BLaER1 (cell line): Measurements from ENCODE around the gene TJAP1.

ENCODE experiments used
- H3K27ac ChIP-seq: shearing (Covaris generic); formaldehyde crosslinking; 2 replicates; pipeline ENCODE4 v1.8.1; 2022
- H3K27me3 ChIP-seq: shearing (Covaris generic); formaldehyde crosslinking; 2 replicates; pipeline ENCODE4 v1.8.1; 2022
- H3K36me3 ChIP-seq: shearing (Covaris generic); formaldehyde crosslinking; 2 replicates; pipeline ENCODE4 v1.8.1; 2022
- H3K4me1 ChIP-seq: shearing (Covaris generic); formaldehyde crosslinking; 2 replicates; pipeline ENCODE4 v1.8.1; 2022
- H3K4me2 ChIP-seq: shearing (Covaris generic); formaldehyde crosslinking; 2 replicates; pipeline ENCODE4 v1.8.1; 2022
- H3K4me3 ChIP-seq: shearing (Covaris generic); formaldehyde crosslinking; 2 replicates; pipeline ENCODE4 v1.8.1; 2022
- H3K9ac ChIP-seq: shearing (Covaris generic); formaldehyde crosslinking; 2 replicates; pipeline ENCODE4 v1.8.1; 2022
- H3K9me3 ChIP-seq: shearing (Covaris generic); formaldehyde crosslinking; 2 replicates; pipeline ENCODE4 v1.8.1; 2022
- H4K20me1 ChIP-seq: shearing (Covaris generic); formaldehyde crosslinking; 2 replicates; pipeline ENCODE4 v1.8.1; 2022
- Cebpa-rat ChIP-seq: shearing (Covaris generic); IDR thresholded peaks from 2 replicates; pipeline ENCODE4 v1.8.1; 2022

Gene TJAP1

DNA sequence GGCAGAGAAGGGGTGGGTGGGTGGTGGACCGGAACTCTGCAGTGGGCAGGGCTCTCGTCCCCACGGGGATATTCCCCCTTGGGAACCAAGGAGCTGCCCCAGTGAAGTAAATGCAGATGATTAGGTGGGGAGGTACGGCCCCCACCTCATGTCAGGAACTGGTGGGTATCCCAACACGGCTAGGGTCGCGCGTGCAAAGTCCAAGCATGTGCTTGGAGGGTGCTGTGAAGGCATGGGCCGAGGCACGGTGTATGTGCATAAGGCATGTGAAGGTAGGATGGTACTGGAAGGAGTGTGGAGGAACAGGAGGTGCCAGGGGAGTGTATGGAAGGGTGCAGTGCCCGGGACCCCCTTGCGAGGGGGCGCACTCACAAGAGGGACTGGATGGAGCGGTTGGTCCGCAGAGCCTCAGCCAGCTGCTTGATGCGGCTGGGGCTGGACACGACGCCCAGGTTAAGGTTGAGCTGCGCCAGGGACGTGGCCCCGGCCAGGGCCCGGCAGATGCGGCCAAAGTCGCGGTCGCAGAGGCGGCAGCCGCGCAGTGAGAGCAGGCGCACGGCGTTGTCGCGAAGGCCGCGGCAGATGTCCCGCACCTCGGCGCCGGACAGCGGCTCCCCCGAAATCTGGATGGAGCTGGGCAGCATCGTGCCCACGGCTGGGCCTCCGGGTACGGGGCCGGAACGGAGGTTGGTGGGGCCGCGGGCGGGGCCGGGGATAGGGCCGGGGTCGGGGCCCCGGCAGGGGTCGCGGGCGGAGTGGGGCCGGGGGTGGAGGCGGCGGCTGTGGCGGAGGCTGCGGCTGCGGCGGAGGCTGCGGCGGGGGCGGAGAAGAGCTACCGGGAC is 32.0 kb downstream of the TJAP1 start:
- H3K9me3 ChIP-seq: no peaks in the 10 kb centered on the region
- H4K20me1 ChIP-seq: peaks cover 87% of the 10 kb centered on the region
- H3K9ac ChIP-seq: peak overlapping the region; percentile 69
- H3K27me3 ChIP-seq: peaks cover 38% of the 10 kb centered on the region
- no peak for TF ChIP-seq Cebpa-rat
- H3K4me2 ChIP-seq: peak overlapping the region; percentile 93
- H3K4me3 ChIP-seq: peak overlapping the region; percentile 72
- peaks cover 59% of the 10 kb centered on the region for H3K36me3 ChIP-seq
- no peak overlapping the region for H3K27ac ChIP-seq
- H3K4me1 ChIP-seq: peaks cover 70% of the 10 kb centered on the region

DNA sequence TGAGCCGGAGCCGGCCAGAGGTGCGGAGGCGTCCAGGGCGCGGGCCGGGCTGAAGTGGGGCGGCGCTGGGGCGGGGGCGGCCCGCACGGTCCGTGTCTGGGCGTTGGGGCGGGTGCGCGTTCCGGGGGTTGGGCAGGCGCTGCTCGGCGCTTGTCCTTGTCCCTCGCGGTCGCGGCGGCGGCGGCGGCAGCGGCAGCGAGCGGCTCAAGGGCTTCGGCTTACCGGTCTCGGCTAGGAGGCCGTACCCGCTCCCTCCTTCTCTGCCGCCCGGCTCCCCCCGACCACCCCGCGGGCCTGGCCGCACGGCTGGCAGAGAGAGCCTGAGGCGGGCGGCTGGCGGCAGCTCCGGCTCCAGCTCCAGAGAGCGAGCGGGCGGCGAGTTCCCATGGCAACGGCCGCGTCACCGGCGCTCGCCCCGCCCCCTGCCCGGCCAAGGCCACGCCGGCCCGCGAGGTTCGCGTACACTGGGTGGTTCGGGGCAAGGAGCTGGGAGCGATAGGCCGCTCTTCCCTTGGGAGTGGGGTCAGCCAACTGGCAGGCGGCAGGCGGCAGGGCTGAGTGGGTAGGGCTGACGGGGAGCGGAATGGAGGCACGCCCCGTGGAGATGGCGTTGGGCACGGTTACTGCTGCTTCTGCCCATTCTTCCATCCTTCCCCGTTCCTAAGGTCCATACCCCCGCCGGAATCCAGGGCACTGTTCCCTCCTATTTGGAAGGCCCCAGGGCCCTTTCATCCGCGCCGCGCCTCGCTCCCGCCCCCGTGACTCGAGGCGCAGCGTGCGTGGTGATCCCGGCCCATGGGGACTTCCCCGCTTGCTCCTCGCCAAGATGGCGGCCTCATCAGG is 32.8 kb downstream of the TJAP1 start, which contains the start of gene LRRC73:
Gene LRRC73, minus strand, starts transcription at position 363 of the 843 bp plus-strand sequence. CDS start 561 bp downstream, outside the sequence.
- H3K27ac ChIP-seq: no peak within 1 kb of the TSS
- no peak for TF ChIP-seq Cebpa-rat
- peaks cover 78% of the 10 kb centered on the region for H3K4me1 ChIP-seq
- H3K9ac ChIP-seq: peak within 1 kb of the TSS; percentile 69
- H4K20me1 ChIP-seq: peaks cover 96% of the 10 kb centered on the region
- peak within 1 kb of the TSS; percentile 72 for H3K4me3 ChIP-seq
- H3K4me2 ChIP-seq: peak within 1 kb of the TSS; percentile 93
- H3K36me3 ChIP-seq: peaks cover 59% of the 10 kb centered on the region
- H3K27me3 ChIP-seq: peaks cover 38% of the 10 kb centered on the region
- no peaks in the 10 kb centered on the region for H3K9me3 ChIP-seq

DNA sequence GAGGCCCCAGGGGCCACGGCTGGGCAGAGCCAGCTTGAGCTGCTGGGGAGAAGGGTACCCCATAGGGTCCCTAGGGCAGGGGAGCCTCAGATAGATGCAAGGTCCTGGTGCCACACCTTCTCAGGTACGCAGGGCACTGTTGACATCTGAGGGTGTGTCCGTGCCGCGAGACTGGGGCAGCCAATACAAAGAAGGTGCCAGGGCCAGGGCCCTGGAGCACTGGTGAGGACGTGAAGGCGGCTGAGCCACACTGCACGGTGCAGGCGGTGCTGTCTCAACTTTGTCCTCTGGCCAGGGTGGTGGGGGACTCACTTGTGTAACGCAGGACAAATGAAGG is 33.4 kb downstream of the TJAP1 start:
- H3K27ac ChIP-seq: no peak overlapping the region
- H4K20me1 ChIP-seq: peaks cover 96% of the 10 kb centered on the region
- peaks cover 59% of the 10 kb centered on the region for H3K36me3 ChIP-seq
- no peak overlapping the region for H3K9ac ChIP-seq
- H3K4me2 ChIP-seq: peak overlapping the region; percentile 93
- H3K27me3 ChIP-seq: peaks cover 38% of the 10 kb centered on the region
- no peaks in the 10 kb centered on the region for H3K9me3 ChIP-seq
- H3K4me3 ChIP-seq: peak overlapping the region; percentile 72
- TF ChIP-seq Cebpa-rat: no peak
- peaks cover 83% of the 10 kb centered on the region for H3K4me1 ChIP-seq

DNA sequence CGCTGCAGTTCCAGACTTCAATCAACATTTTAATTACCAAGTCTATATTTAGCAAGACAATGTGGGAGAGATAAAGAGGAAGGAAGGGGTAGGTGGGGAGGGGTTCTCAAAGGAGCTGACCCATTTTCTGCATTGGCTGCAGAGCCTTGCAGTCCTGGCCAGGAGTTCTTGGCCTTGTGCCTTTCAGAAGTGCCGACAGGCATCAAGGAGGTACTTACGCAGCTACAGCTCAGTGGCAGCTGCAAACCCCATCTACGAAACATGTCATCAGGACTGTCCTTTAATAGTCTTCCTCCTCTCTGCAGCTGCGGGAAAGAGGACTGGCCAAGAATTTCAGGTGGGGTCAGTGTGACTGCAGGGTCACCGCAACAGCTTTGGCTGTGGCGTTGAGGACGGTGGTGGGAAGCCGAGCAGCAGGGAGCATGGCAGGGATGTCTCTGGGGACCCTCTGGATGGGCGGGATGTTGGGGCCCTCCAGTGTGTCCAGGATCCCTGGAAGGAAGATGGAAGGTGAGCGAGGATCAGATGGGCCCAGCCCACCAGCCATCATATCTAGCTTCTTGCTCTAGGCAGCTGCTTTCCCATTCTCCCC is 34.5 kb downstream of the TJAP1 start:
- Histone ChIP-seq H3K4me3 (no peak overlapping the region), H4K20me1 (peaks cover 93% of the 10 kb centered on the region), H3K9me3 (no peaks in the 10 kb centered on the region), H3K36me3 (peaks cover 54% of the 10 kb centered on the region), H3K27me3 (peaks cover 37% of the 10 kb centered on the region), H3K27ac (no peak overlapping the region), H3K4me2 (peak overlapping the region; percentile 77), H3K4me1 (peaks cover 77% of the 10 kb centered on the region), H3K9ac (peak overlapping the region; percentile 45)
- no peak for TF ChIP-seq Cebpa-rat

DNA sequence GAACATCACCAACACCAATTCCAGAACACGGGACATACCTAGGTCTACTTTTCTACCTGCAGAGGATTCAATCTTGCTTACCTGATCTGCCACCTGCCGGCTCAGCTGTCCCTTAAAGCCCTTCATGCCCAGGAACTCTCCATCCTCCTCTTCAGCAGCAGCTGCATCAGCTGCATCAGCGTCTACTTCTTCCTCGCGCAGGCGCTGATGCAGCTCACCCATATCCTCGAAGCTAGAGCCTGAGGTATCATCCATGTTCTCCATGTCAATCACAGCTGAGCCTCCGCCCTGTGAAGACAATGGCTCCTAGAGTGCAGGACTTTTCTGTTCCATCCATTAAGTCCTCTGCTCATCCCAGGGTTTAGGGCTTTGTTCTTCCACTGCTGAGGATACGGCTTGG is 38.4 kb downstream of the TJAP1 start:
- peaks cover 68% of the 10 kb centered on the region for H3K4me1 ChIP-seq
- peak overlapping the region; percentile 92 for H3K27ac ChIP-seq
- peaks cover 54% of the 10 kb centered on the region for H4K20me1 ChIP-seq
- H3K4me2 ChIP-seq: peak overlapping the region; percentile 95
- no peaks in the 10 kb centered on the region for H3K9me3 ChIP-seq
- peak overlapping the region; percentile 93 for H3K4me3 ChIP-seq
- H3K36me3 ChIP-seq: peaks cover 72% of the 10 kb centered on the region
- H3K27me3 ChIP-seq: no peaks in the 10 kb centered on the region
- no peak for TF ChIP-seq Cebpa-rat
- H3K9ac ChIP-seq: peak overlapping the region; percentile 96

DNA sequence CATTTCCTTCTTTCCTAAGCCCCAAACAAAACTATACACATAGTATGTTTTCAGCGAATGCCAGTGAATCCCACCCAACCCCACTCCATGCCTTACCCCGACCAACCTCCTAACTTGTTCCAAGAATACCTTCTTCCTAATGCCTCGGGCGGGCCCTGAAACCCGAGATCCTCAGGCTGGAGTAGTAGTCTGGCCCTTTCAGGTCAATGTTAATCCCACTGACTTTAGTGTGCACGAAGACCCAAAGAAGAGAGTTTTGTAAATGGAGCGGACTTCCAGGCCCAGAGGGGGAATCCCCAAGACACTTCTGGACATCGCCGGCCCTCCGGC is 39.0 kb downstream of the TJAP1 start:
- Histone ChIP-seq H3K4me3 (peak overlapping the region; percentile 93), H3K9me3 (no peaks in the 10 kb centered on the region), H3K4me1 (peaks cover 63% of the 10 kb centered on the region), H3K4me2 (peak overlapping the region; percentile 95), H4K20me1 (peaks cover 49% of the 10 kb centered on the region), H3K9ac (peak overlapping the region; percentile 96), H3K27ac (peak overlapping the region; percentile 92), H3K36me3 (peaks cover 72% of the 10 kb centered on the region), H3K27me3 (no peaks in the 10 kb centered on the region)
- no peak for TF ChIP-seq Cebpa-rat

DNA sequence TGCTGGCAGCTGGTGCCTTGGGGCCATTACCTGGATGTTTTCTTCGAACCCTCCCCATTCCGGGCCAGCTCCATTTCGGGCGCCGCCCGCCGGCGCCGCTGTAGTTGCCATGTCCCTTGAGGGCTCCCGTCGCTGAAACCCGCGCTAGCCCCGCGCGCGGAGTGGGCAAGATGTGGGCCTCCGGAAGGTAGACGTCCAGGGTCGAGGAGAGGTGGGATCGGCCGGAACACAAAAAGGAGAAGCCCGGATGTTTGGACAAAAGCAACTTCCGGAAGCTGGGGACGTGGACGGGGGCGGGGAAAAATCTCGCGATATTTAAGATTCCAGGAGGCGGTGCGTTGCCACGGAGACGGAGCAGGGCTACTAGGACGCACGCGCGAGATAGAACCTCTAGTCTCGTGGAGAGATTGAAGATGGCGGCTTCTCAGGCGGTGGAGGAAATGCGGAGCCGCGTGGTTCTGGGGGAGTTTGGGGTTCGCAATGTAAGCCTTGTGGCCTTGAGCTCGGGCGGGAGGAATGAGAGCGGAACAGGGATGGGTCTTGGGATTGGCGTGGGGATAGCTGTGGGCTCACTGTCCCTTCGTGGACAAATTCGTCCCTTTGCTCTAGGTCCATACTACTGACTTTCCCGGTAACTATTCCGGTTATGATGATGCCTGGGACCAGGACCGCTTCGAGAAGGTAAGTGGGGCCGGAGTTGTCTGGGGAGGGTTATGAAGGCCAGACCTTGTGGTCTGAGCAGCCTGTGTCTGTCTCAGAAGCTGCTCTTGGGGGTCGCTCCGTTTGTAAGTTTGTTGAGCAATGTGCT is 39.5 kb downstream of the TJAP1 start, which contains the start of the genes POLR1C and YIPF3:
Gene POLR1C, plus strand, starts transcription at position 393 of the 808 bp plus-strand sequence. Its CDS starts 21 bp downstream, at position 414.
Gene YIPF3, minus strand, starts transcription at position 230 of the 808 bp plus-strand sequence. Its CDS starts 119 bp downstream, at position 111.
- Histone ChIP-seq H3K4me2 (peak within 1 kb of the TSS; percentile 95), H3K9ac (peak within 1 kb of the TSS; percentile 96), H3K9me3 (no peaks in the 10 kb centered on the region), H4K20me1 (peaks cover 46% of the 10 kb centered on the region), H3K36me3 (peaks cover 72% of the 10 kb centered on the region), H3K27me3 (no peaks in the 10 kb centered on the region), H3K27ac (peak within 1 kb of the TSS; percentile 92), H3K4me1 (peaks cover 58% of the 10 kb centered on the region), H3K4me3 (peak within 1 kb of the TSS; percentile 93)
- no peak for TF ChIP-seq Cebpa-rat

DNA sequence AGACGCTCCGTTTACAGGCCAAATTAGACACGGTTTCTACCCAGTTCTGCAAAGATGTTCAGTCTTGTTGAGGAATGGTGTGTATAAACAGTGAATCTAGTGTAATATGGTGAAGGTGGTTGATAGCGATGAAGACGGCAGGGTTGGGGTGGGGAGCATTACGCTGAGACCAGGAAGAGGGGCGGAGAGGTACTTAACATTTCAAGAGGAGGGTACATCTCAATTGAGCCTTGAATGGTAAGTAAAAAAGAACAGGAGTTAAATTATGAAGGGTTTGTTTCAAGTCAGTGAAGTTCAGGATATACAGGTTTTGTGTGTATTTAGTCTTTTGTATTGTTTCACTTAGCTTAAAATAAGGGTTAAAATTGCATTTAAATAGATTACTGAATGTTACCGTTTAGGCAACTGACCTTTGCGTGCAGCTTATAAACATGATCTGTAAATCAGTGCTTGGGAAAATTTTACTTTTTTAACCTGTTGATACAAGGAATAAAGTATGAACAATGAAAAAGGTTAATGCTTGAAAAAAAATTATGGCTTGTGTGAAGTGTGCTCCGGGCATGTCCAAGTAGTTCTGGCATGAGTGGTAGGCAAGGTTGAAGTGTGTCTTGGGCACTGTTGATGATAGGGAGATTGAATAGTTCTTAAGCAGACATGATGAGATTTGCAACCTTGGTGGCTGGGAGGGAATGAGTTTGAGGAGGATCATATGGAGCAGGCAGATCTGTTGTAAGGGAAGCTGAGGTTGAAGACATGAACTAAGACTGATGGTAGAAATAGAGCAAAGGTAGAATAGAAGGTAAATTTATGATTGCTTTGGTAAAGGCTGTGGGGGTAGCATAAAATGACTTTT is 40.4 kb downstream of the TJAP1 start:
- H4K20me1 ChIP-seq: peaks cover 46% of the 10 kb centered on the region
- H3K27me3 ChIP-seq: no peaks in the 10 kb centered on the region
- H3K9me3 ChIP-seq: no peaks in the 10 kb centered on the region
- H3K4me1 ChIP-seq: peaks cover 49% of the 10 kb centered on the region
- peak overlapping the region; percentile 92 for H3K27ac ChIP-seq
- no peak for TF ChIP-seq Cebpa-rat
- H3K9ac ChIP-seq: peak overlapping the region; percentile 96
- H3K4me2 ChIP-seq: peak overlapping the region; percentile 78
- peaks cover 72% of the 10 kb centered on the region for H3K36me3 ChIP-seq
- H3K4me3 ChIP-seq: peak overlapping the region; percentile 93
